ENCODE results near the gene IGFBP2. TPM values are rescaled to one million over a fixed set of nuclear protein-coding genes. Genes with fewer than 3 reads are reported as not detected.

The IGFBP2 gene
- total and polyA plus RNA-seq, 2 experiments from 2014 or later: 451 to 476 TPM

- H3K27ac ChIP-seq: no peak overlapping the region
- no peak for TF ChIP-seq CTCF (IDR thresholded peaks at IDR 0.05; ENCODE audit: low read depth, low read length)
- no peak for DNase-seq (ENCODE audit: low read depth in 1 of 2, low spot score in 1 of 2)
- H3K36me3 ChIP-seq: peaks cover 6% of the 10 kb centered on the region
- peaks cover 3% of the 10 kb centered on the region for H3K4me1 ChIP-seq (ENCODE audit: low read depth)
- no peaks in the 10 kb centered on the region for H3K27me3 ChIP-seq
- H3K9me3 ChIP-seq (ENCODE audit: low read depth): no peaks in the 10 kb centered on the region
- H3K4me3 ChIP-seq: no peak overlapping the region
Observed at GRCh38 chr2:216660496-216660895, 27.3 kb downstream of the IGFBP2 start.

- H3K27me3 ChIP-seq: no peaks in the 10 kb centered on the region
- no peak overlapping the region for H3K27ac ChIP-seq
- H3K9me3 ChIP-seq (ENCODE audit: low read depth): no peaks in the 10 kb centered on the region
- TF ChIP-seq CTCF (IDR thresholded peaks at IDR 0.05; ENCODE audit: low read depth, low read length): no peak
- peaks cover 8% of the 10 kb centered on the region for H3K4me1 ChIP-seq (ENCODE audit: low read depth)
- H3K4me3 ChIP-seq: no peak overlapping the region
- H3K36me3 ChIP-seq: peaks cover 6% of the 10 kb centered on the region
- DNase-seq (ENCODE audit: low read depth in 1 of 2, low spot score in 1 of 2): no peak
Observed at GRCh38 chr2:216661051-216661450, 27.8 kb downstream of the IGFBP2 start.

- Histone ChIP-seq H3K4me1 (ENCODE audit: low read depth) (peaks cover 10% of the 10 kb centered on the region), H3K27me3 (no peaks in the 10 kb centered on the region)
- TF ChIP-seq CTCF (IDR thresholded peaks at IDR 0.05; ENCODE audit: low read depth, low read length): no peak
Observed at GRCh38 chr2:216661639-216662375, 28.6 kb downstream of the IGFBP2 start.

GRCh38 chr2:216663106-216663505, 29.9 kb downstream of the IGFBP2 start:
- Histone ChIP-seq H3K27me3 (no peaks in the 10 kb centered on the region), H3K9me3 (ENCODE audit: low read depth) (no peaks in the 10 kb centered on the region), H3K4me1 (ENCODE audit: low read depth) (peaks cover 10% of the 10 kb centered on the region), H3K27ac (no peak overlapping the region), H3K36me3 (peaks cover 6% of the 10 kb centered on the region), H3K4me3 (no peak overlapping the region)
- no peak for TF ChIP-seq CTCF (IDR thresholded peaks at IDR 0.05; ENCODE audit: low read depth, low read length)
- DNase-seq (ENCODE audit: low read depth in 1 of 2, low spot score in 1 of 2): no peak

More at GRCh38 chr2:216661639-216662375, 28.6 kb downstream of the IGFBP2 start:
- no peak for DNase-seq (ENCODE audit: low read depth in 1 of 2, low spot score in 1 of 2)
- Histone ChIP-seq H3K27ac (no peak overlapping the region), H3K4me3 (no peak overlapping the region), H3K9me3 (ENCODE audit: low read depth) (no peaks in the 10 kb centered on the region), H3K36me3 (peaks cover 6% of the 10 kb centered on the region)

GRCh38 chr2:216663846-216664245, 30.6 kb downstream of the IGFBP2 start:
- Histone ChIP-seq H3K27me3 (peaks cover 1% of the 10 kb centered on the region), H3K4me1 (ENCODE audit: low read depth) (peaks cover 10% of the 10 kb centered on the region), H3K9me3 (ENCODE audit: low read depth) (no peaks in the 10 kb centered on the region), H3K4me3 (no peak overlapping the region), H3K36me3 (peaks cover 6% of the 10 kb centered on the region), H3K27ac (no peak overlapping the region)
- DNase-seq (ENCODE audit: low read depth in 1 of 2, low spot score in 1 of 2): no peak
- no peak for TF ChIP-seq CTCF (IDR thresholded peaks at IDR 0.05; ENCODE audit: low read depth, low read length)

Measured in cardiac muscle cell (in vitro differentiated cells and primary cell).